K562 (cell line): Measurements from ENCODE around the gene TUBB8B.
"Not testable (repeated sequence)": the region's sequence is repeated elsewhere in the genome, so short reads cannot be mapped to it uniquely, and the experiment has no call there.

Experiments used
- E2F1 ChIP-seq: sonication (generic); formaldehyde crosslinking; IDR thresholded peaks from 2 replicates; pipeline ENCODE4 v1.8.1; 2023; ENCODE audit warnings: mild to moderate bottlenecking, missing genetic modification reagents, moderate library complexity
- ESRRA ChIP-seq: fragments of 450-650 bp; IDR thresholded peaks from 2 replicates; pipeline ENCODE4 v1.6.1; 2014; ENCODE audit warnings: low read depth, mild to moderate bottlenecking, moderate library complexity, borderline replicate concordance
- GTF3C2 ChIP-seq: IDR thresholded peaks from 3 replicates; pipeline ENCODE4 v1.6.1; 2011; ENCODE audit warnings: borderline replicate concordance, mild to moderate bottlenecking, moderate library complexity; ENCODE audit not compliant: insufficient read length; ENCODE audit errors: extremely low read depth
- JUND ChIP-seq, 2 experiments: IDR thresholded peaks; 2 replicates in 1 of 2; 3 replicates in 1 of 2; pipeline ENCODE4 v1.6.1; 2011; ENCODE audit warnings: borderline replicate concordance in 2 of 2, low read depth in 2 of 2, low read length in 2 of 2, improper control_type of control experiment in 1 of 2, missing biosample characterization in 1 of 2, missing genetic modification characterization in 1 of 2, missing genetic modification reagents in 1 of 2
- LARP7 ChIP-seq: fragments of 450-650 bp; IDR thresholded peaks from 2 replicates; pipeline ENCODE4 v1.6.1; 2016
- RAD21 ChIP-seq, 2 experiments: fragments of 250-450 bp in 1 of 2; fragments of 450-650 bp in 1 of 2; sonication (Bioruptor Pico) in 1 of 2; formaldehyde crosslinking in 1 of 2; IDR thresholded peaks in 1 of 2; conservative IDR thresholded peaks in 1 of 2; 2 replicates each; pipeline versions ENCODE4 v1.4.0 to v1.8.0; 2020 to 2022; ENCODE audit warnings: mild to moderate bottlenecking in 2 of 2, moderate library complexity in 1 of 2
- SAP30 ChIP-seq: fragments of 200-600 bp; sonication (generic); IDR thresholded peaks from 2 replicates; pipeline ENCODE4 v1.6.1; 2012; ENCODE audit warnings: borderline replicate concordance, low read depth, mild to moderate bottlenecking, moderate library complexity, low read length, control low read depth, inconsistent platforms; ENCODE audit not compliant: insufficient read depth, poor library complexity, severe bottlenecking
- USF2 ChIP-seq: sonication (generic); formaldehyde crosslinking; IDR thresholded peaks from 2 replicates; pipeline ENCODE4 v1.5.0; 2020; ENCODE audit warnings: missing genetic modification reagents
- WHSC1 ChIP-seq: IDR thresholded peaks from one replicate; pipeline ENCODE4 v1.6.1; 2012; ENCODE audit warnings: low read length, control low read depth, inconsistent platforms
- ZNF780A ChIP-seq: fragments of 250-450 bp; sonication (Bioruptor Pico); IDR thresholded peaks from 2 replicates; pipeline ENCODE4 v1.5.0; 2021; ENCODE audit warnings: mild to moderate bottlenecking

GRCh38 chr18:11383-12274, 37.8 kb downstream of the TUBB8B start:
- not testable (repeated sequence) for TF ChIP-seq USF2 (CRISPR knock-in tag); WHSC1; RAD21 (CRISPR knock-in tag; conservative IDR thresholded peaks at IDR 0.05 in 1 of 2, IDR thresholded peaks at IDR 0.05 in 1 of 2); ZNF780A; SAP30; JUND (IDR thresholded peaks at IDR 0.05; ENCODE audit: borderline replicate concordance, low read depth, low read length); JUND (tag; IDR thresholded peaks at IDR 0.05; ENCODE audit: borderline replicate concordance, low read depth, low read length); ESRRA; E2F1 (CRISPR knock-in tag); GTF3C2; LARP7
